Immature natural killer cell (primary cell): ENCODE measurements around the gene ELN. TPM values are rescaled to one million over a fixed set of nuclear protein-coding genes. Genes with fewer than 3 reads are reported as not detected.

ENCODE experiments used
- DNase-seq, 3 donors: peaks; one replicate each; pipeline ENCODE4 v3.0.0; 2022; ENCODE audit warnings: mixed read lengths in 1 of 3
- H3K27ac Mint-ChIP-seq, 6 donors: one replicate each; pipeline ENCODE4 v1.8.0; 2020; ENCODE audit warnings: mixed read lengths in 6 of 6, mild to moderate bottlenecking in 5 of 6, inconsistent platforms in 4 of 6, moderate library complexity in 3 of 6
- H3K27me3 Mint-ChIP-seq, 3 donors: one replicate each; pipeline ENCODE4 v1.8.0; 2020 to 2021; ENCODE audit warnings: low read depth in 3 of 3, mild to moderate bottlenecking in 3 of 3, mixed read lengths in 3 of 3, moderate library complexity in 3 of 3, inconsistent platforms in 1 of 3
- H3K36me3 Mint-ChIP-seq, 3 donors: one replicate each; pipeline ENCODE4 v1.8.0; 2020; ENCODE audit warnings: mixed read lengths in 3 of 3, inconsistent platforms in 2 of 3, mild to moderate bottlenecking in 2 of 3
- H3K4me1 Mint-ChIP-seq, 2 donors: one replicate each; pipeline ENCODE4 v1.8.0; 2020; ENCODE audit warnings: inconsistent platforms in 2 of 2, mild to moderate bottlenecking in 2 of 2, mixed read lengths in 2 of 2, moderate library complexity in 1 of 2
- H3K4me3 Mint-ChIP-seq, 5 donors: one replicate each; pipeline ENCODE4 v1.8.0; 2020; ENCODE audit warnings: mild to moderate bottlenecking in 5 of 5, mixed read lengths in 5 of 5, inconsistent platforms in 3 of 5, moderate library complexity in 3 of 5
- H3K9me3 Mint-ChIP-seq, 6 donors: one replicate each; pipeline ENCODE4 v1.8.0; 2020; ENCODE audit warnings: mild to moderate bottlenecking in 6 of 6, mixed read lengths in 6 of 6, inconsistent platforms in 4 of 6, moderate library complexity in 3 of 6
- polyA plus RNA-seq, 3 donors: library from polyadenylated mRNA; unstranded; fragments of 300-500 nt; fragmentation: Illumina TruSeq; gene quantifications; one replicate each; pipeline ENCODE4 v1.2.3, GENCODE V29; 2021

ELN gene
- polyA plus RNA-seq, 3 donors from 2014 or later: not detected

DNA sequence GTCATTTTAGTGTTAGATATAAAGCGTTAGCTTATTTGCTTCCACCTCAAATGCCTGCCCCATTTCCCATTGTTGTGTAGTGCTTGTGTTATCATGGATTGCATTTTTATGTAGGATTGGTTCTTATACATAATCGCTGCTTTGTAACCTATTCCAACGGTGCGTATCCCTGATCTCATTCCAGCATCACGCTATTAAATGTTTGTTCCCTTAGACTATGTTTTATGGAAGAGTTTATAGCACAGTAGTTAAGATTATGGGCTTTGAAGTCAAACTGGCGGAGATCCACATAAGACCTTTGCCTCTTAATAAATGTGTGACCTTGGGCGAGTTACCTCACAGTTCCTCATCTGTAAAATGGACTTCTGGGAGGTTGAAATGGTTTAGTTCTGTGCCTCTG is 34.0 kb upstream of the ELN start:
- H3K27me3 Mint-ChIP-seq: peaks cover 0 to 10% (median 1%) of the 10 kb centered on the region in 3 donors
- no peak overlapping the region for H3K27ac Mint-ChIP-seq
- H3K4me1 Mint-ChIP-seq: no peaks in the 10 kb centered on the region
- H3K4me3 Mint-ChIP-seq: no peak overlapping the region
- DNase-seq: no peak
- H3K36me3 Mint-ChIP-seq: peaks cover 0 to 5% (median 0%) of the 10 kb centered on the region in 3 donors
- peaks cover 0 to 14% (median 5%) of the 10 kb centered on the region in 6 donors for H3K9me3 Mint-ChIP-seq

DNA sequence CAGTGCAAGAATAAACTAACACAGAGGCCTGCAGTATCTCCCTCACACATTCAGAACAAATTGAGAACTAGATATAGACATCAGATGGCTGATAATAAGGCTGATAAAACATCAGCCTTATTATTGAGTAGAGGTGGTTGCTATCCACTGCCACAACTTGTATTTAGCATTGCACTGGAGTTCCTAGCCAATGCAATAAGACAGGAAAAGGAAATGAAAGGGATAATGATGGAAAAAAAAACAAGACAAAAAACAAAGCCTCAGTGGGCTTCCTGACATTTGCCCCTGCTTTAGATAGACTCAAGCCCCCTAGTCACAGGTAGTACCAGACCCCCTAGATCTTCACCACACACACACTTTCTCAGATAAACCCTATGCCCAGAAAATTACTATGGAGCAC is 33.2 kb upstream of the ELN start:
- Mint-ChIP-seq H3K4me3 (no peak overlapping the region), H3K4me1 (no peaks in the 10 kb centered on the region), H3K27me3 (peaks cover 0 to 8% (median 1%) of the 10 kb centered on the region in 3 donors), H3K9me3 (peaks cover 0 to 14% (median 5%) of the 10 kb centered on the region in 6 donors), H3K36me3 (peaks cover 0 to 5% (median 0%) of the 10 kb centered on the region in 3 donors), H3K27ac (no peak overlapping the region)
- DNase-seq: no peak

DNA sequence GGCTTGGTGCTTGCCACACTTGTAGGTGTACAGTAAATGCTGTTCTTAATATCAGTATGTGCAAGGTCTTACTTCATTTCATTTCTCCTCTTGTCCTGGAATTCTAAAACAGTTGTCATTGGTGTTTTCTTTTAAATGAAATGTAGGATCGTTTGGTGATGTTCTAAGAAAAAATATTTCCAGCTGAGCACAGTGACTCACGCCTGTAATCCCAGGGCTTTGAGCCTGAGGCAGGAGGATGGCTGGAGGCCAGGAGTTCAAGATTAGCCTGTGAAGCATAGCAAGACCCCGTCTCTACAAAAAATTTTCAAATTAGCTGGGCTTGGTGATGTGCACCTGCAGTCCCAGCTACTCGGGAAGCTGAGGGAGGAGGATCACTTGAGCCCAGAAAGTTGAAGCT is 32.6 kb upstream of the ELN start:
- no peak overlapping the region for H3K4me3 Mint-ChIP-seq
- no peak for DNase-seq
- peaks cover 0 to 5% (median 0%) of the 10 kb centered on the region in 3 donors for H3K36me3 Mint-ChIP-seq
- peaks cover 0 to 8% (median 1%) of the 10 kb centered on the region in 3 donors for H3K27me3 Mint-ChIP-seq
- H3K4me1 Mint-ChIP-seq: no peaks in the 10 kb centered on the region
- H3K9me3 Mint-ChIP-seq: peaks cover 0 to 14% (median 5%) of the 10 kb centered on the region in 6 donors
- H3K27ac Mint-ChIP-seq: peak overlapping the region in 1 of 6 donors; percentile 42

DNA sequence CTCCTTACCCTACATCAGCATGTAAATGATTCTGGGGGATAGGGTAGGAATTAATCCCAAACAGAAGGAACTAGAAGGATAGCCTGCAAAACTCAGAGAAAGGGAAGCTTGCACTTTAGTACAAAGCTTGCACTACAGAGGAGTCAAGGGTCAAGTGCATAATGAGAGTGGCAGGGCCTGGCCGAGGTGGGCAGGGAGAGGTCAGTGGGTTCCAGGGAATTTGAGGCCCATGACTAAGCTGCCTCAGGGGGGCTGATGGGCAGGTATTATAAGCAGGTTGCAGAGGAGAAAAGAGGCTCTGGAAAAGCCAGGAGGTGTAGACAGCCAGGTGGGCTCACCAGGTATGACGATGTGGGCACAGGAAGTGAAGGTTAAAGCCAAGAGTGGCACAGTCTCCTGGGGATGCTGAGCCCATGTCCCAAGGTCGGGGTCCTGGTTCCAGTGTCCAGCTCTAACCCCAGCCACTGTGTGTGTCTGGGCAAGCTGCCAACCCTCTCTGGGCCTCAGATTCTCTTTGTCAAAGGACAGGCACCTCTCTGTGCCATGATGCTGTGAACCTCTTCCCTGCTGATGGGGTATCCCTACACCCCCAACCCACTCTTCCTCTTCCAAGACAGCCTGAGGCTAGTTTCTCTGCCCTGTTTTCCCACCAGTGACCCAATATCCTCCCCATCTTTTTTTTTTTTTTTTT is 32.0 kb upstream of the ELN start:
- no peak overlapping the region for H3K27ac Mint-ChIP-seq
- H3K4me1 Mint-ChIP-seq: peaks cover 0 to 1% of the 10 kb centered on the region in 2 donors
- H3K9me3 Mint-ChIP-seq: peaks cover 0 to 14% (median 5%) of the 10 kb centered on the region in 6 donors
- no peak overlapping the region for H3K4me3 Mint-ChIP-seq
- H3K27me3 Mint-ChIP-seq: peaks cover 0 to 8% (median 1%) of the 10 kb centered on the region in 3 donors
- peaks cover 0 to 5% (median 0%) of the 10 kb centered on the region in 3 donors for H3K36me3 Mint-ChIP-seq
- DNase-seq: no peak

DNA sequence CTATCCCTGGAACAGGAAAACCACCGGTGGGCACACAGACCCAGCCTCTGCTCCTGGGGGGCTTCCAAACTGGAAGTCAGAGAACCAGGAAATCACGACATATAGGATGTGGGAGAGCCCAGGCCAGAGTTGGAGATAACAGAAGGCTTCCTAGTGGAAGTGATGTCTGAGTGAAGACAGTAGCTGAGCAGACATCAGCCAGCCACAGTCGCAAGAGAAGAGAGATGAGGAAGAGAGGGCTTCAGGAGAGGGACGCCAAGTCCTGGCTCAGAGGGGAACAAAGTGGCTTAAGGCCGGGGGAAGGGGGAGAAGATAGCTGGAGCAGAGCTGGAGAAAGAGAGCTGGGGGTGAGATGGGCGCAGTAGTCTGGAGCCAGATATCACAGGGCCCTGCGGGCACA is 30.9 kb upstream of the ELN start:
- Mint-ChIP-seq H3K4me1 (peaks cover 5 to 8% of the 10 kb centered on the region in 2 donors), H3K36me3 (peaks cover 0 to 5% (median 0%) of the 10 kb centered on the region in 3 donors), H3K27me3 (peaks cover 0 to 5% (median 1%) of the 10 kb centered on the region in 3 donors), H3K4me3 (no peak overlapping the region), H3K9me3 (peaks cover 0 to 14% (median 5%) of the 10 kb centered on the region in 6 donors), H3K27ac (peak overlapping the region in 1 of 6 donors; percentile 59)
- no peak for DNase-seq

DNA sequence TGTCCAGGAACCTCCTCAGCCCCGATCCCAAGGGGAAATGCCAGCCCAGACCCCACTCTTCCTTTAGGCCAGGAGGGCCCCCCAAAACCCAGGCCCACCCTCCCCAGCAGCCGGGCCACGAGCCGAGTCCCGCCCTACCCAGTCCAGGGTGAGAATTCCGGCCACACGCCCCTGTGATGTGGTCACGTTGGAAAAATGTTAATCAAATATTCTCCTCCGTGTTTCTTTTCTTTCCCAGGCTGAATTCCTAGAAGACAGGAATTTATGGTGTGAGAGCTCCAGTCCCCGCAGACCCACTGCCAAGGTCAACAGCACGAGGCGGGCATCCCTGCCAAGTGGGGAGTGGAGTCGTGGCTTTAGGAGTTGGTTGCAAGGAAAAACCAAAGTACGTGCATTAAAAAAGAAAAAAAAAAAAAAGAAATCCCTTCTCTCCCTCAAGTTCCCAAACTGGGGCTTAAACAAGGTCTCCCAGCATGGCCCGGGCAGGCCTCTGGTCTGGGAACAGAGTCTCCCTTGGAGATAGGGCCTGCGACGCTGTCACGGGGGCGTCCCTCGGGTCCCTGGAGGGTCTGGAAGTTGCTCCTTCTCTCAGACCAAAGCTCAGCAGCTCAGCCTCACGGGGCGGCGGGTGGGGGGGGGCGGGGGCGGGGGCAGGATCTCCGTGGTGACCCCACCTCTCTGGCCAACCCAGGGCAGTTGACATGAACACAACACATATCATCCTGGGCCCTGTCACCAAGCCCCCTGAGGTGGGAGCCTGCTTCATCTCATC is 28.1 kb upstream of the ELN start:
- H3K9me3 Mint-ChIP-seq: peaks cover 0 to 6% (median 2%) of the 10 kb centered on the region in 6 donors
- peaks cover 27 to 28% of the 10 kb centered on the region in 2 donors for H3K4me1 Mint-ChIP-seq
- DNase-seq: no peak
- peaks cover 0 to 3% (median 0%) of the 10 kb centered on the region in 3 donors for H3K36me3 Mint-ChIP-seq
- no peak overlapping the region for H3K27ac Mint-ChIP-seq
- peaks cover 0 to 5% (median 3%) of the 10 kb centered on the region in 3 donors for H3K27me3 Mint-ChIP-seq
- no peak overlapping the region for H3K4me3 Mint-ChIP-seq

DNA sequence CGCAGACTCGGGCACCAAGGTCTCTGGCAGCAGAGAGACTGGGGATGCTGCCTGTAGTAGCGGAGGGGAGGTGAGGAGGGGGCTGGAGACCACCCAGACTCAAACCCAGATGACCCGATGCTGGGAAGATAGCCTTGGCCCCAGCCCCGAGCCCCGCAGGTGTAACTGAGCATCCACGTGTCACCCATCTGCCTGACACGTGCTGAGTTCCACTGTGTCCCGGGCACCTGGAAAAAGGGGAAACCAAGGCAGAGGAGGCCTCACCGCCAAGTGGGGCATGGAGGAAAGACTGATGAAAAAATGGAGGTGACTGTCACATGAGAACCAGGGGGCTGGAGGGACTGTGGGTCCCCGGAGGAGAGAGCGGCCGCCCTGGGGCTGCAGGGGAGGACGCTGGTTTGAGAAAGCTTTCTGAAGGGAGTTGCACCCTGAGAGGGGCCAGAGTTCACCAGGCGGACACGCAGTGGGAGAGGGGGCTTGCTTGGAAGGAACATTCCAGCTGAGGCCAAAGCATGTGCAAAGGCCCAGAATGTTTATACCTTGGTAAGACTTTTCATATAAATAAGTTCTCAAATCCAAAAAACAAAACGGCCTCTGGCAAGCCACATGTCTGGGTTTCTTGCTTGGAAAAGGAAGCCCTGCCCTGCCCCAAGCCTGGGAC is 27.4 kb upstream of the ELN start:
- no peaks in the 10 kb centered on the region for H3K36me3 Mint-ChIP-seq
- no peak overlapping the region for H3K4me3 Mint-ChIP-seq
- peaks cover 0 to 1% (median 0%) of the 10 kb centered on the region in 6 donors for H3K9me3 Mint-ChIP-seq
- no peak for DNase-seq
- peak overlapping the region in 3 of 6 donors; percentile 24 to 83 (median 76) for H3K27ac Mint-ChIP-seq
- H3K27me3 Mint-ChIP-seq: peaks cover 0 to 5% (median 3%) of the 10 kb centered on the region in 3 donors
- peaks cover 27 to 28% of the 10 kb centered on the region in 2 donors for H3K4me1 Mint-ChIP-seq

DNA sequence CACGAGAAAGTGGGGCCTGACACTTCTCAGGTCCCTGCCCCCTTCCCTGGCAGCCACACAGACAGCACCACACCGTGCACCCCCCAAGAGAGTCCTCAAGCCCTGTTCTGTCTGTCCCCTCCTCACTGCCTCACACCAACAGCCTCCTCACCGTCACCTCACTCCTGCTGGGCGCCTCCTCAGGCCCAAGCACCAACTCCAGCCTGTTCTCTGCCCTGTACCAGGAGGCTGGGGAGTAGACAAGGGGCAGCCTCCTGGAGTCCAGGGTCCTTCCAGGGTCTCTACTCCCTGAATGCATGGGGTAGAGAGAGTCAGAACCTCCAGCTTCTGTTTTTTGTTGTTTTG is 26.9 kb upstream of the ELN start:
- peaks cover 27 to 28% of the 10 kb centered on the region in 2 donors for H3K4me1 Mint-ChIP-seq
- H3K4me3 Mint-ChIP-seq: no peak overlapping the region
- peak overlapping the region in 4 of 6 donors; percentile 24 to 83 (median 78) for H3K27ac Mint-ChIP-seq

DNA sequence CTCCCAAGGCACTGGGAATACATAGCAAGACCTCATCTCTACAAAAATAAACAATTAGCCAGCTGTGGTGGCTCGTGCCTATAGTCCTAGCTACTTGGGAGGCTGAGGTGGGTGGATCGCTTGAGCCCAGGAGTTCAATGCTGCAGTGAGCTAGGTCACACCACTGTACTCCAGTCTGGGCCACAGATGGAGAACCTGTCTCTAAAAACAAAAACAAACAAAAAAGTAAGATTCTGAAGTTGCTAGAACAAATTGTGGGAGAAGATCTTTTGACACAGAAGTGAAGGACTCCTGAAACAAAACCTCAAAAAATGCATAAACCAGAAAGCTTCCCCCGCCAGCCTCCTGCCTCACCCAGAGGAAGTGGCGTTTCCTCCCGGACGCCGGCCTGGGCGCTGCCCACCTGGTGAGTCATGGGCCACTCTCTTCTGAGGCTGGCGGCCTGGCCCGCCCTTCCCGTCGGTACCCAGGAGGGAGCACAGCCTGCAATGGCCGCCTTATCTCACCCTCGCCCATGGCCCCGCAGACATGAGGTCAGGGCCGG is 25.4 kb upstream of the ELN start:
- Mint-ChIP-seq H3K27ac (peak overlapping the region; percentile 73 to 86 (median 81)), H3K27me3 (peaks cover 0 to 5% (median 2%) of the 10 kb centered on the region in 3 donors), H3K4me1 (peaks cover 27 to 28% of the 10 kb centered on the region in 2 donors), H3K36me3 (no peaks in the 10 kb centered on the region), H3K4me3 (peak overlapping the region; percentile 50 to 77 (median 57)), H3K9me3 (no peaks in the 10 kb centered on the region)
- DNase-seq: peak; percentile 51 to 59 (median 52)

More for the DNA sequence above, 26.9 kb upstream of the ELN start:
- H3K27me3 Mint-ChIP-seq: peaks cover 0 to 5% (median 3%) of the 10 kb centered on the region in 3 donors
- H3K36me3 Mint-ChIP-seq: no peaks in the 10 kb centered on the region
- DNase-seq: no peak
- H3K9me3 Mint-ChIP-seq: peaks cover 0 to 1% (median 0%) of the 10 kb centered on the region in 6 donors

DNA sequence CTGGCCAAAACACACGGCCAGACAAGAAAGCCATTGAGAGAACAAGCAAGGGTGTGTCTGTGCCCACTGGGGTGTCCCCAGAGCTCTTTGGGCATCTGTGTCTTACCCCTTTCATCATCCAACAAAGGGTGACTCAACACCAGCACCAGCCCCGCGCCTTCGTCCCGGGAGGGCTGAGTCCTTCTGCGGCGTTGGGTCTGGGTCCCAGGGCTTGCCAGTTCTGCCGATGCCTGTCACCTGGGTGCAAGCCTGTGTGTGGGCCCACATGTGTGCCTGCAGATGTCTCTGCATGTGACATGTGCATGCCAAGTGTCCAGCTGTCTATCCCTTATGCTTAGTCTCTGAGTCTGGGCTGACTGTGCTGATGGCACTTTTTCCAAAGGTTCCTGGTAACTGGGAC is 24.4 kb upstream of the ELN start:
- H3K4me1 Mint-ChIP-seq: peaks cover 27 to 28% of the 10 kb centered on the region in 2 donors
- H3K27ac Mint-ChIP-seq: peak overlapping the region in 5 of 6 donors; percentile 73 to 84 (median 79)
- H3K27me3 Mint-ChIP-seq: peaks cover 0 to 3% (median 2%) of the 10 kb centered on the region in 3 donors
- H3K4me3 Mint-ChIP-seq: peak overlapping the region in 4 of 5 donors; percentile 21 to 57 (median 34)
- no peaks in the 10 kb centered on the region for H3K9me3 Mint-ChIP-seq
- DNase-seq: no peak
- H3K36me3 Mint-ChIP-seq: no peaks in the 10 kb centered on the region

DNA sequence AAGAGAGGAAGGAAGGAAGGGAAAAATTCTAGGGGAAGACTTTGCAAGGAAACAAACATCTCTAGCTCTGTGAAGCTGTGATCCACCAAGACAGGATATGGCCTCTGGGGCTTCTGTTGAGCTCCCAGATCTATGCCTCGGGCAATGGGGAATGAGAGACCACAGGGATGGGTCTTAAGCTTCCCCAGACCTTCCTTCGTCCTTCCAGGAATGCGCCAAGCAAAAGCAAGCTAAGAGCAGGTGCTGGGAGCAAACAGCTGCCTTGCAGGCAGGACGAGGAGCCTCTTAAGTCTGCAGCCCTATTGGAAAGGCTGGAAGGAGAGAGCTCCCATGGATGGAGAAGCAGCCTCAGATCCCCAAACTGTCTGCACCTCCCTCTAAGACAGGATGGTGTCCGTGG is 21.9 kb upstream of the ELN start:
- no peak overlapping the region for H3K4me3 Mint-ChIP-seq
- H3K27ac Mint-ChIP-seq: no peak overlapping the region
- H3K27me3 Mint-ChIP-seq: peaks cover 0 to 4% (median 2%) of the 10 kb centered on the region in 3 donors
- peaks cover 27% of the 10 kb centered on the region in 2 donors for H3K4me1 Mint-ChIP-seq
- H3K9me3 Mint-ChIP-seq: no peaks in the 10 kb centered on the region
- no peaks in the 10 kb centered on the region for H3K36me3 Mint-ChIP-seq
- no peak for DNase-seq

DNA sequence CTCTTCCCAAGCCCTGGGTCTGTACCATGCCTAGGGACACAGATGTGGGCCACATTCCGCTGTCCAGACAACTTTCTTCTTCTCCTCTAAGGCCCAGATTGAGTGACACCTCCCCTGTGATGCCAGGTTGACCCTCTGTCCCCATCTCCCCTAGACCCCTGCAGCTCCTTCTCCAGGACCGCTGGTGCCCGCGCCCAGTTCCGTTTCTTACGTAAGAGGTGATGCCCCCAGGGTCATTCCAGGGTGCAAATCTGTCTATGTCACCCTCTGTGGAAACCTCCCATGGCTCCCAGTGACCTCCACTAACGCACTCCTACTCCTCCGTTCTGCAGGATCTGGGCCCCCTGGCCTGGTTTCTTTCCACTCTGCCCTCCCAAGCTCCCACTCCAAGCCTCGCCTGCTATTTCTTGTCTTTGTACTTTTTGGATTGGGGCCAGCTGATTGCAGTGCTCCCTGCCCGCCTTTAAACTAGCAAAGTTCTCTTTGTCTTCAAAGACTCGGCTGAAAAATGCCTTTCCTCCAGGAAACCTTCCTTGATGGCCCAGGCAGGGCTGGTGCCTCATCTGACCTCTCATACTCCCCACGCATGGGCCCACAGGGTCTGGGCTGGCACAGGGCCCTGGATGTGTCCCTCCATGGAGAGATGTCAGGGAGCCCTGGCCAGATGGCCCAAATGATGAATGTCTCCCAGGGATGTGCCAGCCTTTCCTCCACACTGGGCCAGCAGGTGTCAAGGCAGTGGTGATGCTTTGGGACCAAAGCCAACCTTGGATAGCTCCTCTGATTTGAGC is 21.3 kb upstream of the ELN start:
- Mint-ChIP-seq H3K27me3 (peaks cover 0 to 4% (median 2%) of the 10 kb centered on the region in 3 donors), H3K4me3 (no peak overlapping the region), H3K36me3 (no peaks in the 10 kb centered on the region), H3K4me1 (peaks cover 24 to 26% of the 10 kb centered on the region in 2 donors), H3K27ac (peak overlapping the region in 3 of 6 donors; percentile 3 to 49 (median 13)), H3K9me3 (no peaks in the 10 kb centered on the region)
- DNase-seq: no peak

DNA sequence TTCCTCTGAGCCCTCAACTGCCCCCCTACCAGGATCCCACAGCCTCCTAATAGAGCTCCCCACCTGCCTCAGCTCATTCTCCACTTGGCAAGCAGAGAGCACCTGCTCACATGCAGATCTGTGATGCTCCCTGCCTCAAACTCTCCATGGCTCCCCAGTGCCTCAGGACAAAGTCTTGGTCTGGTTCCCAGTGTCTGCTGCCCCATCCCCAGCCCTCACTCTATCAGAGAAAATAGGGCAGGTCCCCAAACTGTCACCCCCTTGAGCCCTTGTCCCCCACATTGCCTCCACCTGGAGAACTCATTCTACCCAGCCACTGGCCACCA is 20.8 kb upstream of the ELN start:
- Mint-ChIP-seq H3K36me3 (no peaks in the 10 kb centered on the region), H3K27ac (peak overlapping the region in 3 of 6 donors; percentile 3 to 16 (median 16)), H3K4me1 (peaks cover 19 to 20% of the 10 kb centered on the region in 2 donors), H3K27me3 (peaks cover 0 to 4% (median 2%) of the 10 kb centered on the region in 3 donors), H3K4me3 (no peak overlapping the region), H3K9me3 (no peaks in the 10 kb centered on the region)
- no peak for DNase-seq
